Ovary (tissue), 9 donors: ENCODE data around the gene LSS. TPM values are rescaled to one million over a fixed set of nuclear protein-coding genes. Genes with fewer than 3 reads are reported as not detected.

ENCODE experiments used
- DNase-seq, 5 donors: peaks; one replicate each; pipeline ENCODE4 v3.0.0-alpha.2; 2019 to 2020
- H3K27ac ChIP-seq, 2 donors: fragments of 200-600 bp; one replicate each; pipeline versions ENCODE4 v1.5.1 to v1.8.0; 2019 to 2022
- H3K27me3 ChIP-seq: fragments of 200-600 bp; one replicate; pipeline ENCODE4 v1.8.0; 2022
- H3K36me3 ChIP-seq: fragments of 200-600 bp; sonication (generic); one replicate; pipeline ENCODE4 v1.5.1; 2019
- H3K4me1 ChIP-seq: one replicate; pipeline ENCODE4 v1.8.1; 2013; ENCODE audit warnings: mild to moderate bottlenecking, moderate library complexity; ENCODE audit not compliant: insufficient read depth
- H3K4me3 ChIP-seq: fragments of 200-600 bp; sonication (generic); one replicate; pipeline ENCODE4 v1.5.1; 2017
- H3K9me3 ChIP-seq, 2 donors: fragments of 200-600 bp in 1 of 2; sonication (generic) in 1 of 2; one replicate each; pipeline versions ENCODE4 v1.5.1 to v1.8.1; 2013 to 2019; ENCODE audit warnings: mild to moderate bottlenecking in 1 of 2, moderate library complexity in 1 of 2
- EP300 ChIP-seq: sonication (generic); formaldehyde crosslinking; IDR thresholded peaks from one replicate; pipeline ENCODE4 v1.6.1; 2017; ENCODE audit warnings: antibody characterized with exemption
- POLR2A ChIP-seq: fragments of 450-650 bp; IDR thresholded peaks from one replicate; pipeline ENCODE4 v1.6.1; 2017; ENCODE audit warnings: antibody characterized with exemption, mild to moderate bottlenecking, moderate library complexity
- WGBS, 3 donors: extraction: QIAGEN DNeasy Blood & Tissue Kit in 1 of 3; methylation state at CpG; one replicate each; pipeline versions ENCODE4 v1.1.5 to v1.1.7; 2013 to 2017; 5-methylcytosine and 5-hydroxymethylcytosine counted together
- intact Hi-C, 4 donors: fragments of 100-400 bp; cut with DNase I; formaldehyde crosslinking; loops; one replicate each; pipeline versions ENCODE4 v1.11.0 to v1.15.1; 2022 to 2023
- polyA plus RNA-seq, 2 donors: library from polyadenylated mRNA; stranded (reverse); fragments of 200-250 nt in 1 of 2; fragments of 350-450 nt in 1 of 2; fragmentation: Illumina TruSeq in 1 of 2; extraction: RNeasy Lipid Tissue Mini Kit (QIAGEN cat#74804) in 1 of 2; gene quantifications; one replicate each; pipeline ENCODE4 v1.2.3, GENCODE V29; 2013 to 2014
- total RNA-seq, 7 donors: library from RNA; depleted of rRNA in 2 of 7; stranded (reverse); fragments of >200 nt in 2 of 7; fragmentation: NEBNext Ultra II Directional in 3 of 7; extraction: Animal tissue kit (Norgen Biotek cat#: 25700) in 3 of 7; gene quantifications; one replicate each; pipeline versions ENCODE4 v1.1.0 to v1.2.4, GENCODE V29; 2016 to 2023
- TF ChIP-seq, protein P1 (sequence below), 3 donors: fragments of 450-650 bp in 2 of 3; fragments of 200-600 bp in 1 of 3; IDR thresholded peaks; one replicate each; pipeline versions ENCODE4 v1.5.1 to v1.8.0; 2016 to 2022; ENCODE audit warnings: antibody characterized with exemption in 3 of 3, mild to moderate bottlenecking in 1 of 3
- donor health status: DM: no; HTN: no; CAD: no; lungs with moderate emphysema.
- donor health status: DM: no; HTN: no; CAD: no.
- donor health status: Bipolar disorder and iron deficiency.
- donor health status: DM: yes; HTN: yes; CAD: no.
- donor health status: DM: no; HTN: no; CAD: no.
- donor health status: DM: yes; HTN: yes; CAD: no.

The LSS gene
- total and polyA plus RNA-seq, 9 donors: 19.8 to 201 (median 76.0) TPM

DNA sequence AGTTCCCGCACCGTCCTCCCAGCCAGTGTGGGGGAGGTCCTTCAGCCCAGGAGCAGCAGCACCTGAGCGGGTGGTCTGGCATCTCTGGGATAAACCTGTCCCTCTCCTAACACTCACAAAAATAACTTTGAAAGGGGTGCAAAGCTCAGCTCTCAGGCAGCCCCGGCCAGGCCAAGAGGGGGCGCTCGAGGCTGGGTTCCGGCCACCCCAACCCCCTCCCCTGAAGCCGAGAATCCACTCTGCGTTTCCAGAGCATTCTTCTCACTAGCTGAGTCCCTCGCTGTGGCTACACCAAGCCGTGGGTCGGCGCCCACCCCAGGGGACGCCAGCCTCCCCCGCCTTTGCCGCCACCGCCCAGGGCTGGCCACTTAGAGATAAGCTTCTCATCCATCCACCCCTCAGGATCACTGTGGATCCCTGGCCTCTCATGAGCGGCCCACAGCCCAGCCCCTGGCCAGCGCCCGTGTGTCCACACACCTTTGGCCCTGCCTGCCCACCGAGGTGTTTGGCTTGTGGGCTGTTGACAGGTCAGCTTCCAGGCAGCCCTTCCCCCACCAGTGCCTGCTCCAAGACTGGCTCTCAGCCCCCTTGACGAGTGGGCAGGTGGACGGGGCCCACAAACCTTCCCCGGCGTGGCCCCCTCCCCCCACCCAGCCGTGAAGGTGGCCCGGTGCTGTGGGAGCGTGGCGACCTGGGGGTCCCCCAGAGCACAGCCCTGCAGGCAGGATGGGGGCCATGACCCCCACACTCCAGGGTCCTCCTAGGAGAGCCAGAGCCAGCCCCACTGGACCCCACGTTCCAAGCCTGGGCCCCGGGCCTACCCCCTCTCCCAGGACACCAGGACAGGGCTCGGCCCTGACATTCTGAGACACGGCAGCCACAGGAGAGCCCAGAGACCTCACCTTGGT, 75.1 kb downstream of the LSS start:
- H3K27ac ChIP-seq: peak overlapping the region; percentile 26 to 55
- 32 to 36% (median 35%) methylated on average over 33 of the region's 33 CpGs for WGBS, 3 donors
- no peak overlapping the region for H3K4me3 ChIP-seq

DNA sequence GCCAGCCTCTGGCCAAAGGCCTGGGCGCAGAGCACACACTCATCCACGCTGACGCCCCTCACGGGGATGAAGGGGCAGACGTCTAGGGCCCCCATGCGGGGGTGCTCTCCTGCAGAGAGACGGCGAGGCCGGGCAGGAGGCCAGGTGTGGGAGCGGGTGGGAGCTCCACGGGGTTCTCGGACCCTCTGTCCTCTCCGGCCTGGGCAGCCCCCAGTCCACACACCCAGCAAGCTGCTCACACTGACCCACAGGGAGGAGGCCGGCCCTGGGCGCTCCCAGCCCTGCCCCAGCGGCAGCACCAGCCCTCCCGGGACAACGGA, 75.7 kb downstream of the LSS start:
- H3K4me3 ChIP-seq: no peak overlapping the region
- peak overlapping the region; percentile 26 to 55 for H3K27ac ChIP-seq
- 7 to 17% (median 9%) methylated on average over 6 to 18 of the region's 18 CpGs for WGBS, 3 donors
- H3K9me3 ChIP-seq: no peaks in the 10 kb centered on the region
- peaks cover 9% of the 10 kb centered on the region for H3K4me1 ChIP-seq
- TF ChIP-seq, protein P1, sequence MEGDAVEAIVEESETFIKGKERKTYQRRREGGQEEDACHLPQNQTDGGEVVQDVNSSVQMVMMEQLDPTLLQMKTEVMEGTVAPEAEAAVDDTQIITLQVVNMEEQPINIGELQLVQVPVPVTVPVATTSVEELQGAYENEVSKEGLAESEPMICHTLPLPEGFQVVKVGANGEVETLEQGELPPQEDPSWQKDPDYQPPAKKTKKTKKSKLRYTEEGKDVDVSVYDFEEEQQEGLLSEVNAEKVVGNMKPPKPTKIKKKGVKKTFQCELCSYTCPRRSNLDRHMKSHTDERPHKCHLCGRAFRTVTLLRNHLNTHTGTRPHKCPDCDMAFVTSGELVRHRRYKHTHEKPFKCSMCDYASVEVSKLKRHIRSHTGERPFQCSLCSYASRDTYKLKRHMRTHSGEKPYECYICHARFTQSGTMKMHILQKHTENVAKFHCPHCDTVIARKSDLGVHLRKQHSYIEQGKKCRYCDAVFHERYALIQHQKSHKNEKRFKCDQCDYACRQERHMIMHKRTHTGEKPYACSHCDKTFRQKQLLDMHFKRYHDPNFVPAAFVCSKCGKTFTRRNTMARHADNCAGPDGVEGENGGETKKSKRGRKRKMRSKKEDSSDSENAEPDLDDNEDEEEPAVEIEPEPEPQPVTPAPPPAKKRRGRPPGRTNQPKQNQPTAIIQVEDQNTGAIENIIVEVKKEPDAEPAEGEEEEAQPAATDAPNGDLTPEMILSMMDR (IDR thresholded peaks at IDR 0.05): no peak
- TF ChIP-seq POLR2A (no peak), EP300 (no peak)
- H3K27me3 ChIP-seq: no peaks in the 10 kb centered on the region
- H3K36me3 ChIP-seq: no peaks in the 10 kb centered on the region
- intact Hi-C loops: loop anchor here in 3 of 4 donors (5.0 to 10.0 kb wide), 4 partner anchors 72 to 134 kb away; partner anchors contain the start of genes LSS (in 2 of the 3), MCM3AP (in 1 of the 3) and YBEY (in 1 of the 3)
- peak in 4 of 5 donors; percentile 41 to 67 (median 57) for DNase-seq

More for the DNA sequence above, 75.1 kb downstream of the LSS start:
- peaks cover 9% of the 10 kb centered on the region for H3K4me1 ChIP-seq
- H3K9me3 ChIP-seq: no peaks in the 10 kb centered on the region
- TF ChIP-seq, protein P1 (IDR thresholded peaks at IDR 0.05): peak; percentile 55 to 77 (median 62)
- no peak for TF ChIP-seq POLR2A
- intact Hi-C loops: loop anchor here in 3 of 4 donors (5.0 to 10.0 kb wide), 4 partner anchors 71 to 134 kb away; partner anchors contain the start of genes LSS (in 2 of the 3), MCM3AP (in 1 of the 3) and YBEY (in 1 of the 3)
- DNase-seq: peak; percentile 72 to 85 (median 80)
- no peaks in the 10 kb centered on the region for H3K36me3 ChIP-seq
- H3K27me3 ChIP-seq: no peaks in the 10 kb centered on the region

DNA sequence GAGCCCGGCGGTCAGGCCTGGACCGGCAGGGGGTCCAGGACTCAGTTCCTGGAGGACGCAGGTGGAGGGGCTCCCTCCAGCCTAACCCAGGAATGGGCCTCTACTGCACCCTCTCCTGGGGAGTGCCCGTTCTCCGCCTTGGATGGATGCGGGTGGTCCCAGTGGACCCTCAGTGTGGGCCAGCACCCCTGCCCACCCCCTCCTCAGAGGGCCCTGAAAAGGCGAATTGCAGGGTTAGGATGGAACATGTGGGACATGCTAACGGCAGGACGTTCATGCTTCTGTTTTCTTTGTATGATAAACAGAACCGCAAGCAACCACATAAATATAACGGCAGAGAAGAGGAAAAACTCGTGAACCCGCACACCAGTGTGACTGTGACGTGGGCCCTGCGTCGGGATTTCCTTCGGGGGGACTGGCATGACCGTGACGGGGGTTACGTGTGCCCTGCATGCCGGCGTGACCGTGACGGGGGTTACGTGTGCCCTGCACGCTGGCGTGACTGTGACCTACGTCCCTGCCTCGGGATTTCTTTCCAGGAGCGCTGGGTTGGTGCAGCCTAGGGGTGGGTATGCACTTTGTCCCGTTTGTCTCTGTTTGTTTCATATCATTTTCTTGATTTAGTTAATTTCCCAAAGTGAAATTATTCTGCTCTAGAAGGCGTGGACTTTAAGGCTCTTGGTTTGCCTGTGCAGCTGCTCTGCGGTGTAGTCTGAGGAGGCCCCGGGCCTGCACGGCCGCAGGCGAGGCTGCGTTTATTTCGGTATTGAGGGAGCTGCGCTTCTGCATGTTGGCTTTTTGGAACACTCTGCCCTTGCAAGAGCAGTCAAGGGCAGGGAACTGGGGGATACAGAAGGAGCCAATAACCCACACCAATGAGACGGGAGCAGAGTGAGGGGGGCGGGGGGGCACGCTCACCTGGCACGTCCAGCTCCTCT, 76.3 kb downstream of the LSS start:
- peak; percentile 17 to 44 (median 33) for DNase-seq
- no peaks in the 10 kb centered on the region for H3K9me3 ChIP-seq
- H3K36me3 ChIP-seq: no peaks in the 10 kb centered on the region
- 69 to 79% (median 77%) methylated on average over 45 of the region's 45 CpGs for WGBS, 3 donors
- H3K27me3 ChIP-seq: no peaks in the 10 kb centered on the region
- no peak for TF ChIP-seq POLR2A
- TF ChIP-seq EP300: no peak
- TF ChIP-seq, protein P1 (IDR thresholded peaks at IDR 0.05): no peak
- H3K27ac ChIP-seq: peak overlapping the region; percentile 26 to 55
- peaks cover 9% of the 10 kb centered on the region for H3K4me1 ChIP-seq
- no peak overlapping the region for H3K4me3 ChIP-seq
- intact Hi-C loops: loop anchor here in 3 of 4 donors (5.0 to 10.0 kb wide), 4 partner anchors 73 to 135 kb away; partner anchors contain the start of genes LSS (in 2 of the 3), MCM3AP (in 1 of the 3) and YBEY (in 1 of the 3)
